Measurements from ENCODE around the gene CNTFR. TPM values are rescaled to one million over a fixed set of nuclear protein-coding genes. Genes with fewer than 3 reads are reported as not detected.

CNTFR gene
- total and polyA plus RNA-seq, 5 donors from 2014 or later, result not detected

DNA sequence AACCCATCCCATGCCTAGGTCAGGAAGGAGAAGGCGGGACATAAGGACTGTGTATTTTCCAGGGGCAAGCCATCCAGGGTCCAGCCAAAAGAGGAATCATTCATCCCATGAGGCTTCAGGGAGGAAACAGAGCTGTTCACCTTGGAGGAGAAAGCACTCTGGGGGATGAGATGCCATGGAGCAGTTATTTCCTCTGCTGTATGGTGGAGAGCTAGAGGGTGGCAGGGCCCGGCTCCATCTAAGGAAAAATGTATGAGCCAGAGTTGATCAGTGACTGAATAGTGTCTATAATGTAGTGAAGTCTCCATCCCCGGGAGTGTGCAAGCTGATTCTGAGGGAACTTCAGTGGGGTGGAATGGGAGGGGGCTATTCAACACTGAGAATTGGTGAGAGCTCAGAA is 74.7 kb downstream of the CNTFR start:
- H3K4me3 ChIP-seq (ENCODE audit: low read depth, low read length), result no peak overlapping the region
- peaks cover 9% of the 10 kb centered on the region for H3K27me3 Mint-ChIP-seq
- no peak for ATAC-seq (ENCODE audit: low read depth in 2 of 2)
- no peaks in the 10 kb centered on the region for H3K36me3 ChIP-seq (ENCODE audit: control insufficient read depth, insufficient read depth, low read length)
- no peaks in the 10 kb centered on the region for H3K27me3 ChIP-seq (ENCODE audit: control insufficient read depth, insufficient read depth, low read length)
- no peaks in the 10 kb centered on the region for H3K4me1 ChIP-seq (ENCODE audit: control insufficient read depth, insufficient read depth, low read length, poor library complexity, severe bottlenecking)
- no peaks in the 10 kb centered on the region for H3K9me3 ChIP-seq (ENCODE audit: control insufficient read depth in 2 of 2, low read length in 2 of 2)
- H3K9me3 Mint-ChIP-seq, result no peaks in the 10 kb centered on the region
- peaks cover 0 to 2% (median 0%) of the 10 kb centered on the region in 4 donors for H3K4me1 Mint-ChIP-seq
- no peak for DNase-seq
- H3K36me3 Mint-ChIP-seq, result no peaks in the 10 kb centered on the region
- no peak overlapping the region for H3K27ac ChIP-seq (ENCODE audit: insufficient read depth, low read length, poor library complexity, severe bottlenecking)
- peak overlapping the region in 1 of 3 donors; percentile 32 for H3K27ac Mint-ChIP-seq
- no peak overlapping the region for H3K4me3 Mint-ChIP-seq

DNA sequence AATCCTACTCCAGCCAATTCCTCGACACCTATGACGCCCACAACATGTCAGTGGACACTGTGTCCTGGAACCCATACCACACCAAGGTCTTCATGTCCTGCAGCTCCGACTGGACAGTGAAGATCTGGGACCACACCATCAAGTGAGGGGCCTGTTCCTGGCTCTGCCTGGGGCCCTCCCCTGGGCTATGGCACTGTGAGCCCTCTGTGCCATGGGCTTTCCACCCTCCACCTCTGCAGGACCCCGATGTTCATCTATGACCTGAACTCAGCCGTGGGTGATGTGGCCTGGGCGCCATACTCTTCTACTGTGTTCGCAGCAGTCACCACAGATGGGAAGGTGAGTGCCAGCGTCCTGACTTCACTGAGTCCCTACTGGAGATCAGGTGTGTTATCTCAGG is 75.1 kb downstream of the CNTFR start:
- Histone ChIP-seq H3K9me3 (ENCODE audit: control insufficient read depth in 2 of 2, low read length in 2 of 2) (no peaks in the 10 kb centered on the region), H3K36me3 (ENCODE audit: control insufficient read depth, insufficient read depth, low read length) (no peaks in the 10 kb centered on the region), H3K4me3 (ENCODE audit: low read depth, low read length) (no peak overlapping the region), H3K4me1 (ENCODE audit: control insufficient read depth, insufficient read depth, low read length, poor library complexity, severe bottlenecking) (no peaks in the 10 kb centered on the region), H3K27me3 (ENCODE audit: control insufficient read depth, insufficient read depth, low read length) (no peaks in the 10 kb centered on the region), H3K27ac (ENCODE audit: insufficient read depth, low read length, poor library complexity, severe bottlenecking) (no peak overlapping the region)
- Mint-ChIP-seq H3K9me3 (no peaks in the 10 kb centered on the region), H3K27ac (peak overlapping the region in 1 of 3 donors; percentile 32), H3K27me3 (peaks cover 9% of the 10 kb centered on the region), H3K4me3 (no peak overlapping the region), H3K4me1 (peaks cover 0 to 2% (median 0%) of the 10 kb centered on the region in 4 donors), H3K36me3 (no peaks in the 10 kb centered on the region)
- no peak for DNase-seq
- ATAC-seq (ENCODE audit: low read depth in 2 of 2), result no peak

DNA sequence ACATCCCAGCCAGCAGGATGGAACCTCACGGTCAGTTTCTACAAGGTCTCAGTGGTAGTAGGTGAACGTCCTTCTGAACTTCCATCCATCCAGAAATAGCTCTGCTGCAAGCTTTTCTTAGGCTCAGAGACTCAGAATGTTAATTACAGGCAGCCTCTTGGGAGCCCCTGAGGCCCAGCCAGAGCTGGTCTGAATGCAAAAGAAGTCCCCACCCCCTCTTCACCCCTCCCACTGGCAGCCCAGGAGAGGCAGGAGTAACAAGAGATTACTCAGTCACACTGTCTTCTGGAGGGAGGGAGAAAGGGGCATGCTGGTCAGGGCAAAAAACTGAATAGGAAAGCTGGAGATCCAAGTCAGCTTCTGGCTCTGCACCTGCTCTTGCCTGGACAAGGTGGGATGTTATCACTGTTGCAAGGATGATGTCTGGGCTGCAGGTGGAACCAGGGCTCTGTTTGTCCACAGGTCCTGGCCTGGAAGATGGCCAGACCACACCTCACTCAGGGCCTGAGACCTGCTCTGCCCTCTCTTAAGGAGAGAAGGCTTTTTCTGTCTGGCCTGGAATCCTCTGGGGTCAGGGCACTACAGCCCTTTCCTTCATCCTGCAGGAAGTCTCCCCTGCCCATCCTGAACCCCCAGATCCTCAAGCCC is 75.8 kb downstream of the CNTFR start:
- no peaks in the 10 kb centered on the region for H3K4me1 ChIP-seq (ENCODE audit: control insufficient read depth, insufficient read depth, low read length, poor library complexity, severe bottlenecking)
- DNase-seq (no peak), ATAC-seq (ENCODE audit: low read depth in 2 of 2) (no peak)
- H3K9me3 Mint-ChIP-seq, result no peaks in the 10 kb centered on the region
- peaks cover 9% of the 10 kb centered on the region for H3K27me3 Mint-ChIP-seq
- H3K27ac Mint-ChIP-seq, result no peak overlapping the region
- H3K4me1 Mint-ChIP-seq, result peaks cover 0 to 2% (median 0%) of the 10 kb centered on the region in 4 donors
- H3K36me3 ChIP-seq (ENCODE audit: control insufficient read depth, insufficient read depth, low read length), result no peaks in the 10 kb centered on the region
- no peak overlapping the region for H3K4me3 Mint-ChIP-seq
- no peaks in the 10 kb centered on the region for H3K9me3 ChIP-seq (ENCODE audit: control insufficient read depth in 2 of 2, low read length in 2 of 2)
- no peak overlapping the region for H3K4me3 ChIP-seq (ENCODE audit: low read depth, low read length)
- no peak overlapping the region for H3K27ac ChIP-seq (ENCODE audit: insufficient read depth, low read length, poor library complexity, severe bottlenecking)
- H3K27me3 ChIP-seq (ENCODE audit: control insufficient read depth, insufficient read depth, low read length), result no peaks in the 10 kb centered on the region
- H3K36me3 Mint-ChIP-seq, result no peaks in the 10 kb centered on the region

DNA sequence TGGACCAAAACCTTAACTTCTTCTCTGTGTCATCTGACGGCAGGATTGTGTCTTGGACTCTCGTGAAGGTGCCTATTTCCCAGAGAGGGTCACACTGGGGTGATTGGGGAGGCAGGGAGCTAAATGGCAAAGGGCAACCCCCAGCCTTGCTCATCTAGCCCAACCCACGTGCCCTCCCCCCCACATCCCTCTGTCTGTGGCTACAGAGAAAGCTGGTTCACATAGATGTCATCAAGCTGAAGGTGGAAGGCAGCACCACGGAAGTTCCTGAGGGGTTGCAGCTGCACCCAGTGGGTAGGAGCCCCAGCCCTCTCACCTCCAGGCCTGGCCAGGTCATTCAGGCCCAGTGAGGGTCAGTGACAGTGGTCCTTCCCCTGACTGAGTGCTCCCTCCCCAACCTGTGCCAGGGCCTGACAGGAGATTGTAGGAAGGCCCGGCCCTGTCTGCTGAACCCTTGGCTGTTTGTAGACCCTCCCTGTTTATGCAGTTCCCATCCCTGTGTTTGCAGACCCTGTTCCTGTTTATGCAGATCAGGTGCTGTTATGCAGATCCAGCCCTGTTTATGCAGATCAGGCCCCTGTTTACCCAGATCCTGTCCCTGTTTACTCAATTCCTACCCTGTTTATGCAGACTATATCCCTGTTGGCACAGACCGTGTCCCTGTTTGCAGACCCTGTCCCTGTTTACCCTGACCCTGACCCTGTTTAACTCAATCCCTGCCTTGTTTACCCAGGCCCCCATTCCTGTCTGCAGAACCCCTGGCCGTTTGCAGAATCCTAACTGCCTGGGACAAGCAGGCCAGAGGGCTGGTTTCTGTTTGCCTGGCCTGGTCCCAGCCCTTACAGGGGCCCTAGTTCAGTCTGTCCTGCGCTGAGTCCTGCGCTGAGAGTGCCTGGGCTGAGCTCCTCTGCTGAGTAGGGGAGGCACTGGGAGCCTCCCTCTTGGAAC is 77.1 kb downstream of the CNTFR start:
- no peaks in the 10 kb centered on the region for H3K9me3 Mint-ChIP-seq
- H3K27me3 ChIP-seq (ENCODE audit: control insufficient read depth, insufficient read depth, low read length), result no peaks in the 10 kb centered on the region
- no peak overlapping the region for H3K27ac Mint-ChIP-seq
- no peak overlapping the region for H3K4me3 ChIP-seq (ENCODE audit: low read depth, low read length)
- H3K4me1 ChIP-seq (ENCODE audit: control insufficient read depth, insufficient read depth, low read length, poor library complexity, severe bottlenecking), result no peaks in the 10 kb centered on the region
- DNase-seq, result no peak
- no peaks in the 10 kb centered on the region for H3K36me3 ChIP-seq (ENCODE audit: control insufficient read depth, insufficient read depth, low read length)
- ATAC-seq (ENCODE audit: low read depth in 2 of 2), result no peak
- no peaks in the 10 kb centered on the region for H3K36me3 Mint-ChIP-seq
- peaks cover 0 to 2% (median 0%) of the 10 kb centered on the region in 4 donors for H3K4me1 Mint-ChIP-seq
- no peak overlapping the region for H3K27ac ChIP-seq (ENCODE audit: insufficient read depth, low read length, poor library complexity, severe bottlenecking)
- no peak overlapping the region for H3K4me3 Mint-ChIP-seq
- H3K9me3 ChIP-seq (ENCODE audit: control insufficient read depth in 2 of 2, low read length in 2 of 2), result no peaks in the 10 kb centered on the region
- peaks cover 9% of the 10 kb centered on the region for H3K27me3 Mint-ChIP-seq

DNA sequence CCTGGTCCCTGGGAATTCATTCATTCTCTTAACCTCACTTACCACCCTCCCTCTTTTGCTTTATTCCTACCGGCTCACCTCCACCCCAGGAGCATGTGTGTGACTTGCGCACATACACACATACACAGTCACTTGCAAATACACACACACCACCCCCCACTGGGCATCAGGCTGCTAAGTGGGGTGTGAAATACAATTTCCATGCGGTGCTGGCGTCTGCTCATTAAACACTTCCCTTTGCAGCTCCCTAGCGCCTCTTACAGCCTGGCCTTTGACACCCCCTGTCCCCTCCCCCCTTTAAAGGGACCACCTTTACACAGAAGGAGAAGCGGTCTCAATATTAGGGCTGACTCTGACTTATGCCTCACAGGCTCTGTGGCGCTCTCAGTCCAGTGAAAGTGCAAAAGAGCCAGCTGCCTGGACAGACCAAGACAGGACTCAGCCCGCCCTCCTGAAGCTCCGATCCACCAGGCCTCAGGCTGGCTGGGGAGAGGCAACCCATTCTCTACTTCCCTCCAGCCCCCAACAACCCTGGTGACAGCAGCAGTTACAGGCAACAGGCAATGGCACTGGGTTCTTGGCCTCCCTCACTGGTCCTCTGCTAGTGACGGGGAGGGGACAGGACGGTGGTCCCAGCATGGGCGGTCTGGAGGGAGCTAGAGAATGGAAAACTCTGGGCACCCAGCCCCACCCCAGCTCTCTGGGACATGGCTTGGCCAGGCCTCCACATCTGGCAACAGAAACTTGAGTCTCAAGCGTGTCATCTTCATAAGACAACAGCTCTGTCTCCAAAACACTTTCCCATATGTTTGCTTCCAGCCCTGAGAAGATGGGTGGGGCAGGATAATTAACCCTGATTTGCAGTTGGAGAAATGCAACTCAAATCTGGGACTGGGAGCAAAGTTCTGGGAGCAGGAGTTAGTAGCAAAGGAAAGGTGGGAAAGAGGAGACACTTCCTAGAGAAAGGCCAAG is 78.7 kb downstream of the CNTFR start:
- no peaks in the 10 kb centered on the region for H3K9me3 Mint-ChIP-seq
- no peak for ATAC-seq (ENCODE audit: low read depth in 2 of 2)
- H3K4me3 Mint-ChIP-seq, result no peak overlapping the region
- H3K27ac Mint-ChIP-seq, result no peak overlapping the region
- no peaks in the 10 kb centered on the region for H3K27me3 ChIP-seq (ENCODE audit: control insufficient read depth, insufficient read depth, low read length)
- H3K4me1 Mint-ChIP-seq, result peaks cover 0 to 2% (median 0%) of the 10 kb centered on the region in 4 donors
- H3K27me3 Mint-ChIP-seq, result peaks cover 6% of the 10 kb centered on the region
- H3K27ac ChIP-seq (ENCODE audit: insufficient read depth, low read length, poor library complexity, severe bottlenecking), result no peak overlapping the region
- H3K36me3 Mint-ChIP-seq, result no peaks in the 10 kb centered on the region
- DNase-seq, result no peak
- H3K4me1 ChIP-seq (ENCODE audit: control insufficient read depth, insufficient read depth, low read length, poor library complexity, severe bottlenecking), result no peaks in the 10 kb centered on the region
- no peak overlapping the region for H3K4me3 ChIP-seq (ENCODE audit: low read depth, low read length)
- no peaks in the 10 kb centered on the region for H3K36me3 ChIP-seq (ENCODE audit: control insufficient read depth, insufficient read depth, low read length)
- no peaks in the 10 kb centered on the region for H3K9me3 ChIP-seq (ENCODE audit: control insufficient read depth in 2 of 2, low read length in 2 of 2)

GRCh38 chr9:34508951-34509350 is 80.6 kb downstream of the CNTFR start:
- Mint-ChIP-seq H3K9me3 (no peaks in the 10 kb centered on the region), H3K27ac (no peak overlapping the region), H3K36me3 (no peaks in the 10 kb centered on the region), H3K27me3 (no peaks in the 10 kb centered on the region), H3K4me1 (peaks cover 0 to 2% (median 0%) of the 10 kb centered on the region in 4 donors), H3K4me3 (no peak overlapping the region)
- H3K9me3 ChIP-seq (ENCODE audit: control insufficient read depth in 2 of 2, low read length in 2 of 2), result no peaks in the 10 kb centered on the region
- ATAC-seq (ENCODE audit: low read depth in 2 of 2), result no peak
- H3K4me1 ChIP-seq (ENCODE audit: control insufficient read depth, insufficient read depth, low read length, poor library complexity, severe bottlenecking), result no peaks in the 10 kb centered on the region
- no peaks in the 10 kb centered on the region for H3K36me3 ChIP-seq (ENCODE audit: control insufficient read depth, insufficient read depth, low read length)
- no peak overlapping the region for H3K27ac ChIP-seq (ENCODE audit: insufficient read depth, low read length, poor library complexity, severe bottlenecking)
- DNase-seq, result no peak
- H3K27me3 ChIP-seq (ENCODE audit: control insufficient read depth, insufficient read depth, low read length), result no peaks in the 10 kb centered on the region
- H3K4me3 ChIP-seq (ENCODE audit: low read depth, low read length), result no peak overlapping the region

DNA sequence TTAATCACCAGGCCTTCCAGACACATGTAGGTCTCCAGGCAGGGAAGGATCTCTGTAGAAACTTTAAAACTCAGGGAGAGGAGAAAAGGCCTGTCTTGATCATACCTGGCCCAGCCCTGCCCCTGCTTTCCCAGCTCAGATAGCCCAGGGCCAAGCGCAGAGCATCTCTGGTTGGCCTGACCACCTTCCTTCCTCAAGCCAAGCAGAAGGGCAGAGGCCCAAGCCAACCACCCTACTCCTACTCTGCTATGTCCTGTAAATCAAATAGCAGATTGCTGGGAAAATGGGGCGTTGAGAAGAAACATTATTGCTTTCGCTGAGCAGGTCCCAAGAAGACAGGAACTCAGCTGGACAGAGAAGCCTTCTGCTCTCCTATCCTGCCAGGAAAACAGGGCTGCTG is 81.1 kb downstream of the CNTFR start:
- Mint-ChIP-seq H3K4me1 (peaks cover 0 to 2% (median 0%) of the 10 kb centered on the region in 4 donors), H3K4me3 (no peak overlapping the region), H3K27ac (no peak overlapping the region), H3K36me3 (no peaks in the 10 kb centered on the region), H3K9me3 (no peaks in the 10 kb centered on the region), H3K27me3 (no peaks in the 10 kb centered on the region)
- DNase-seq (no peak), ATAC-seq (ENCODE audit: low read depth in 2 of 2) (no peak)
- H3K9me3 ChIP-seq (ENCODE audit: control insufficient read depth in 2 of 2, low read length in 2 of 2), result no peaks in the 10 kb centered on the region
- no peaks in the 10 kb centered on the region for H3K4me1 ChIP-seq (ENCODE audit: control insufficient read depth, insufficient read depth, low read length, poor library complexity, severe bottlenecking)
- H3K27me3 ChIP-seq (ENCODE audit: control insufficient read depth, insufficient read depth, low read length), result no peaks in the 10 kb centered on the region
- no peak overlapping the region for H3K4me3 ChIP-seq (ENCODE audit: low read depth, low read length)
- H3K27ac ChIP-seq (ENCODE audit: insufficient read depth, low read length, poor library complexity, severe bottlenecking), result no peak overlapping the region
- H3K36me3 ChIP-seq (ENCODE audit: control insufficient read depth, insufficient read depth, low read length), result no peaks in the 10 kb centered on the region

Measured in CD4-positive, CD25-positive, alpha-beta regulatory T cell (primary cell).